HepG2 (cell line): Measurements from ENCODE around the gene GJB1. TPM values are rescaled to one million over a fixed set of nuclear protein-coding genes. Genes with fewer than 3 reads are reported as not detected.

Experiments
- ATAC-seq: fragments of 200-7000 bp; cut with Tn5 transposase; 3 replicates; pipeline ENCODE4 v1.9.1; 2020; ENCODE audit warnings: mild to moderate bottlenecking, moderate library complexity
- BruUV-seq: library from RNA; stranded (reverse); fragments of 400-500 nt; replicated peaks from 2 replicates; lab custom pipeline; 2021; lab: Mats Ljungman, UMichigan
- CTCF ChIA-PET: fragments of 300-600 bp; formaldehyde crosslinking; extraction: SDS; loops from one replicate; lab custom pipeline; 2021; ENCODE audit warnings: low total read pairs, inconsistent platforms, low intra/inter-chr PET ratio; lab: Yijun Ruan, JAX
- POLR2A ChIA-PET: fragments of 350-600 bp; sonication (Branson Sonifier 250); formaldehyde crosslinking; loops from one replicate; lab custom pipeline; 2020; ENCODE audit warnings: antibody characterized with exemption, inconsistent platforms; lab: Yijun Ruan, JAX
- DNase-seq: peaks from one replicate; pipeline ENCODE4 v3.0.0-alpha.2; 2015; ENCODE audit warnings: low spot score
- FAIRE-seq: peaks from 3 replicates; lab custom pipeline; 2011; peaks lifted over from hg19 to GRCh38; lab: Jason Lieb, UNC
- H2AFZ ChIP-seq: one replicate; pipeline ENCODE4 v1.6.1; 2011; ENCODE audit warnings: low read length, inconsistent platforms
- H3K27ac ChIP-seq: fragments of 300-600 bp; 3 replicates; pipeline ENCODE4 v1.8.0; 2011; ENCODE audit warnings: mixed run types, mild to moderate bottlenecking, mixed read lengths, low read length, inconsistent platforms; ENCODE audit not compliant: insufficient read depth; ENCODE audit errors: extremely low read length
- H3K27me3 ChIP-seq, 2 experiments: fragments of 200-600 bp in 1 of 2; 2 replicates in 1 of 2; 3 replicates in 1 of 2; pipeline versions ENCODE4 v1.6.0 to v1.8.0; 2011; ENCODE audit warnings: low read length in 2 of 2, mild to moderate bottlenecking in 2 of 2, moderate library complexity in 2 of 2, inconsistent platforms in 1 of 2; ENCODE audit not compliant: insufficient read depth in 2 of 2, control insufficient read depth in 1 of 2
- H3K36me3 ChIP-seq, 2 experiments: fragments of 200-600 bp in 1 of 2; replicated peaks in 1 of 2; 2 replicates in 1 of 2; 3 replicates in 1 of 2; pipeline versions ENCODE4 v1.5.1 to v1.8.0; 2011; ENCODE audit warnings: low read length in 2 of 2, inconsistent platforms in 1 of 2; ENCODE audit not compliant: insufficient read depth in 2 of 2, control insufficient read depth in 1 of 2
- H3K4me1 ChIP-seq: 2 replicates; pipeline ENCODE4 v1.5.1; 2012; ENCODE audit warnings: low read length, inconsistent platforms; ENCODE audit not compliant: insufficient read depth
- H3K4me2 ChIP-seq: 2 replicates; pipeline ENCODE4 v1.6.0; 2011; ENCODE audit warnings: low read depth, low read length, inconsistent platforms
- H3K4me3 ChIP-seq, 3 experiments: fragments of 200-600 bp in 1 of 3; sonication (generic), shearing (Covaris generic) in 1 of 3; replicated peaks in 1 of 3; 2 replicates each; pipeline ENCODE4 v1.5.1; 2011 to 2016; ENCODE audit warnings: low read length in 3 of 3, inconsistent platforms in 2 of 3, low read depth in 2 of 3, mild to moderate bottlenecking in 2 of 3, control low read depth in 1 of 3, mixed read lengths in 1 of 3; ENCODE audit not compliant: insufficient read depth in 1 of 3
- H3K79me2 ChIP-seq: one replicate; pipeline ENCODE4 v1.6.1; 2011; ENCODE audit warnings: low read length, inconsistent platforms; ENCODE audit not compliant: insufficient read depth
- H3K9ac ChIP-seq: 2 replicates; pipeline ENCODE4 v1.6.0; 2011; ENCODE audit warnings: mild to moderate bottlenecking, low read depth, low read length, inconsistent platforms; ENCODE audit not compliant: insufficient read depth
- H3K9me3 ChIP-seq: 2 replicates; pipeline ENCODE4 v1.5.1; 2012; ENCODE audit warnings: mild to moderate bottlenecking, low read length
- H4K20me1 ChIP-seq: 2 replicates; pipeline ENCODE4 v1.6.0; 2011; ENCODE audit warnings: inconsistent platforms, mild to moderate bottlenecking, low read length, moderate library complexity; ENCODE audit not compliant: insufficient read depth
- ATF4 ChIP-seq, 2 experiments: fragments of 450-650 bp in 1 of 2; sonication (generic) in 1 of 2; formaldehyde crosslinking; IDR thresholded peaks; 2 replicates each; pipeline versions ENCODE4 v1.5.0 to v1.8.0; 2020 to 2022; ENCODE audit warnings: mild to moderate bottlenecking in 1 of 2, missing genetic modification reagents in 1 of 2
- FLYWCH1 ChIP-seq: sonication (generic); formaldehyde crosslinking; IDR thresholded peaks from 2 replicates; pipeline ENCODE4 v1.8.1; 2023; ENCODE audit warnings: mild to moderate bottlenecking, missing genetic modification reagents
- FOSL2 ChIP-seq: sonication (generic); formaldehyde crosslinking; IDR thresholded peaks from 2 replicates; pipeline ENCODE4 v1.4.0; 2020; ENCODE audit warnings: missing genetic modification reagents
- KLF16 ChIP-seq, 2 experiments: sonication (generic) in 1 of 2; formaldehyde crosslinking in 1 of 2; IDR thresholded peaks; 2 replicates each; pipeline versions ENCODE4 v1.6.1 to v1.8.0; 2016 to 2023; ENCODE audit warnings: missing genetic modification reagents in 2 of 2, missing compliant biosample characterization in 1 of 2
- MAX ChIP-seq: IDR thresholded peaks from 2 replicates; pipeline ENCODE4 v1.6.1; 2012; ENCODE audit warnings: inconsistent platforms
- MTA1 ChIP-seq: sonication (generic); formaldehyde crosslinking; IDR thresholded peaks from 2 replicates; pipeline ENCODE4 v1.4.0; 2020; ENCODE audit warnings: missing genetic modification reagents, mild to moderate bottlenecking, borderline replicate concordance
- NR1H2 ChIP-seq: sonication (generic); formaldehyde crosslinking; IDR thresholded peaks from 2 replicates; pipeline ENCODE4 v1.8.1; 2022; ENCODE audit warnings: low read depth, missing genetic modification reagents, borderline replicate concordance
- RFXAP ChIP-seq: sonication (generic); formaldehyde crosslinking; IDR thresholded peaks from 2 replicates; pipeline ENCODE4 v1.4.0; 2020; ENCODE audit warnings: missing genetic modification reagents, borderline replicate concordance
- SP4 ChIP-seq: sonication (generic); formaldehyde crosslinking; IDR thresholded peaks from 2 replicates; pipeline ENCODE4 v1.8.1; 2023; ENCODE audit warnings: mild to moderate bottlenecking, missing genetic modification reagents
- ZNF331 ChIP-seq: sonication (generic); formaldehyde crosslinking; IDR thresholded peaks from 2 replicates; pipeline ENCODE4 v1.4.0; 2020; ENCODE audit warnings: missing genetic modification reagents
- ZNF33A ChIP-seq: sonication (generic); formaldehyde crosslinking; IDR thresholded peaks from 2 replicates; pipeline ENCODE4 v1.5.1; 2020; ENCODE audit warnings: missing genetic modification reagents, mild to moderate bottlenecking, moderate library complexity, borderline replicate concordance
- ZNF619 ChIP-seq: sonication (generic); formaldehyde crosslinking; IDR thresholded peaks from 2 replicates; pipeline ENCODE4 v1.4.0; 2020; ENCODE audit warnings: mild to moderate bottlenecking, missing genetic modification reagents
- ZSCAN31 ChIP-seq: sonication (generic); formaldehyde crosslinking; IDR thresholded peaks from 2 replicates; pipeline ENCODE4 v1.5.0; 2020; ENCODE audit warnings: low read depth, mild to moderate bottlenecking, missing genetic modification reagents
- WGBS: methylation state at CpG from one replicate; pipeline ENCODE4 v1.1.6; 2017; ENCODE audit warnings: low lambda C conversion rate; 5-methylcytosine and 5-hydroxymethylcytosine counted together
- in situ Hi-C: cut with HindIII; loops from 2 replicates; pipeline ENCODE4 v1.10.0; 2017; ENCODE audit warnings: low pct_unique_long_range_greater_than_20kb; ENCODE audit not compliant: extremely low pct_ligation_motif_present
- intact Hi-C: fragments of 100-400 bp; cut with micrococcal nuclease; formaldehyde crosslinking; loops from one replicate; pipeline ENCODE4 v1.10.0; 2022; ENCODE audit not compliant: unreplicated experiment
- polyA plus RNA-seq, 8 experiments: library from polyadenylated mRNA; depleted of rRNA in 3 of 8; stranded (reverse) in 7 of 8; unstranded in 1 of 8; fragments of >200 nt; fragmentation: Illumina TruSeq in 4 of 8; extraction: Trizol in 4 of 8; gene quantifications; 2 replicates each; pipeline versions ENCODE4 v1.2.1 to v1.2.3, GENCODE V29; 2011 to 2016; ENCODE audit warnings: low read depth in 4 of 8, missing spikeins in 1 of 8, mixed read lengths in 1 of 8; ENCODE audit not compliant: insufficient read depth in 1 of 8
- total RNA-seq, 5 experiments: library from RNA; depleted of rRNA; stranded (reverse); fragments of >200 nt; fragmentation: Illumina TruSeq; extraction: Trizol; gene quantifications; 2 replicates each; pipeline ENCODE4 v1.2.3, GENCODE V29; 2016; ENCODE audit warnings: low read depth in 1 of 5
- TF ChIP-seq, protein P1 (sequence below): sonication (generic); formaldehyde crosslinking; IDR thresholded peaks from 2 replicates; pipeline ENCODE4 v1.4.0; 2020; ENCODE audit warnings: mild to moderate bottlenecking, missing genetic modification reagents

GJB1 gene
- total and polyA plus RNA-seq, 2 of the 13 experiments (the other 11 are each of a cell fraction or from before 2014, with no cell fraction given) = 111 to 161 TPM

DNA sequence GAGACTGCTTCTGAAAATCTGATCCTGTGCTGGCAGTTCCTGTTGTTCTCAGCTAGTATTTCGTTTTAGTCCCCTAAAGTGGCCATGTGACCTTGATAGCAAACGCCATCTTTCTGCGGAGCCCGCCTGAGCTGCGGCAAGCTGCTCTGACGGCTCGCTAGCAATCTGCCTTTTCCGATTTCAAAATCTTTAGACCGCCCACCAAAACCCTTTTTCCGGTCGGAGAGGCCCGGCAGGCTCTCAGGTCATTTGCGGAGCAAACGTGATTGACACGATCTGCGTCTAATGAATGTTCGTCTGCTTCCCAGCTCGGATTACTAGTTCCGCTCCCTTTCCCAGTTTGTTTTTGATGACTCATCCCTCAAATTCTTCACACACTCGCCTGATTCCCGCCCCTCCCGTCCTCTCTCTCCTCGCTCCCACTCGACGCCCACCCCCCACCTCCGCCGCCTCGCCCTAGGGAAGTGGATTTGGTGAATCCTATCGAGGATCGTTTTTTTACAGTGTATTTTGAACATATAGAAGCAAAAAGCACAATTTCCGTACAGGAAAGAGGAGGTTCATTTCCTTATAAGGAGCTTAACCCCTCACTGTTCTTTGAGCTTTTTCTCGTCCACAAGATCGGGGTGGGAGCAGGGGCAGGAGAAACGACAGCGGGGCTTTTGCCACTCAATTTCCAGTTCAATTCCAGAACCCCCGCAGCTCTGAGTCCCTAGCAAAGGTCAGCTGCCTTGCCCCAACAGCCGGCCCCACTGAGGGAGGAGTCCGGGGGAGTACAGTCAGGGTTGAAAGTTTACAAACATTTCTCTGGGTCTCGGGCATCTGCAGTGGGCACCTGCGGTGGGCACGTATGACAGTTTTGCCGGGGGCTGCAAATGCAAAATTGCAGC lies 40.9 kb upstream of the GJB1 start:
- in situ Hi-C loops = no loop called here
- TF ChIP-seq RFXAP (CRISPR knock-in tag) (no peak), ZSCAN31 (no peak), SP4 (CRISPR knock-in tag) (no peak), NR1H2 (no peak), MAX (peak; percentile 92), KLF16 (CRISPR knock-in tag; IDR thresholded peaks at IDR 0.05) (no peak), ZNF619 (CRISPR knock-in tag) (no peak), ZNF33A (CRISPR knock-in tag) (no peak), MTA1 (CRISPR knock-in tag) (no peak), ZNF331 (CRISPR knock-in tag) (no peak), FOSL2 (peak; percentile 97), FLYWCH1 (CRISPR knock-in tag) (no peak), ATF4 (CRISPR knock-in tag; IDR thresholded peaks at IDR 0.05) (no peak)
- TF ChIP-seq, protein P1, sequence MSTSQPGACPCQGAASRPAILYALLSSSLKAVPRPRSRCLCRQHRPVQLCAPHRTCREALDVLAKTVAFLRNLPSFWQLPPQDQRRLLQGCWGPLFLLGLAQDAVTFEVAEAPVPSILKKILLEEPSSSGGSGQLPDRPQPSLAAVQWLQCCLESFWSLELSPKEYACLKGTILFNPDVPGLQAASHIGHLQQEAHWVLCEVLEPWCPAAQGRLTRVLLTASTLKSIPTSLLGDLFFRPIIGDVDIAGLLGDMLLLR = no peak

More for the DNA sequence above, 40.9 kb upstream of the GJB1 start:
- Histone ChIP-seq H3K27me3 (no peaks in the 10 kb centered on the region), H3K4me2 (peak overlapping the region; percentile 82), H3K9ac (peak overlapping the region; percentile 82), H4K20me1 (no peaks in the 10 kb centered on the region), H3K9me3 (no peaks in the 10 kb centered on the region), H3K27ac (peak overlapping the region; percentile 100), H3K4me1 (peaks cover 62% of the 10 kb centered on the region), H2AFZ (no peak overlapping the region), H3K4me3 (peak overlapping the region; percentile 36 to 62 (median 49)), H3K36me3 (no peaks in the 10 kb centered on the region), H3K79me2 (no peaks in the 10 kb centered on the region)
- WGBS = 2% methylated on average over 41 of the region's 42 CpGs
- FAIRE-seq (peak; percentile 99), DNase-seq (peak; percentile 95), ATAC-seq (peak; percentile 82)
- CTCF ChIA-PET = no interaction called here
- intact Hi-C loops = loop anchor here (1.0 to 5.0 kb wide), 4 partner anchors 35 to 101 kb away; partner anchors contain the start of genes FOXO4, NONO and ZMYM3
- POLR2A ChIA-PET = interaction anchor here (0.8 to 5.2 kb wide), 16 partner anchors 11 to 211 kb away, joined by 3 to 68 read pairs (median 8); partner anchors contain the start of genes GJB1, ITGB1BP2, MED12 and NONO
- BruUV-seq = no TSS peak
